Activated naive CD4-positive, alpha-beta T cell treated with anti-CD3 and anti-CD28 coated beads, Interleukin-2, amount 10 ng/mL, durations not matched to agents 5 hours and 36 hours (primary cell): ENCODE measurements around the gene AP5M1. TPM values are rescaled to one million over a fixed set of nuclear protein-coding genes. Genes with fewer than 3 reads are reported as not detected.

Experiments
- total RNA-seq, 2 experiments: library from RNA; stranded (reverse); gene quantifications; one replicate each; pipeline ENCODE4 v1.2.3, GENCODE V29; 2021

AP5M1 gene
- 10 to 100 TPM; 45.6 to 48.3 TPM for total RNA-seq

GRCh38 chr14:57268161-57269069, at the start of gene AP5M1, which contains the start of gene EXOC5:
Gene AP5M1, plus strand, starts transcription at chr14:57268971. Its CDS starts 344 bp downstream, at chr14:57269315.
Gene EXOC5, minus strand, starts transcription at chr14:57268905. Its CDS starts 257 bp downstream, at chr14:57268648.

Other genes with a start within 250 kb of the AP5M1 start
- gene EXOC5, start 66 bp upstream of the AP5M1 start, total RNA-seq = 10 to 100 TPM; 64.7 to 66.0 TPM
- gene NAA30, start 121.6 kb downstream of the AP5M1 start, total RNA-seq = 10 to 100 TPM; 13.5 to 16.8 TPM
- gene CCDC198, start 224.9 kb downstream of the AP5M1 start, total RNA-seq = not detected